Measurements from ENCODE around the gene LCNL1. TPM values are rescaled to one million over a fixed set of nuclear protein-coding genes. Genes with fewer than 3 reads are reported as not detected.

LCNL1 gene
- total and polyA plus RNA-seq, 4 donors = 0.01 to 0.08 TPM; not detected in 2

DNA sequence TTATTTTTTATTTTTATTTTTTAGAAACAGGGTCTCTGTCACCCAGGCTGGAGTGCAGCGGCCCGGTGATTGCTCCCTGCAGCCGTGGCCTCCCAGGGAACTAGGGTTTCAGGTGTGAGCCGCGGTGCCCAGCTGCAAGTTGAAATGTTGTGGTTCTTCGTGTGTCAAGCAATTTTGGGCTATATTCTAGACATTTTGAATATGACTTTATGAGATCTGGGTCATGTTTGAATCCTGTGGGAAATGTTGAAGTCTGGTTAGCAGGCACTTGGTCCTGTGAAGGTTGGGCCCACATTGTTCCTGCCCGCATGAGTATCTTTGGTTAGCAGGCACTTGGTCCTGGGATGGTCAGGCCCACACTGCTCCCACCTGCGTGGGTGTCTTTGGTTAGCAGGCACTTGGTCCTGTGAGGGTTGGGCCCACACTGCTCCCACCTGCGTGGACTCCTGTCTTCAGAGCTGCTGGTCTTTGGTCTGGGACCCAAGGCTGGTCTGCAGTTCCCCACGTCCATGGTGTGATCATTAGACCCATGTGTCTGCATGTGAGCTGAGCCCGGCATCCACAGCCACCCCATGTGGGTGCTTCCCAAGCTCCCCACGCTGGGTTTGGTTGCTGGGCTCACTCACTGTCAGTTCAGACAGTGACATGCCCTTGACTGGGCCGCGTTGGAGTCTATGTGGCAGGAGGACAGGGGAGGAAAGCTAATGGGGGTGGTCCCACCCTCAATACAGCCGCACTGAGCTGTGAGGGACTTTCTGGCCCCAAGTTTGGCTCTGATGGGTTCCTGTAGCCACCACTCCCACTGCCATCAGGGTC lies 45.4 kb upstream of the LCNL1 start:
- Histone ChIP-seq H3K4me1 (ENCODE audit: control insufficient read depth in 4 of 4, insufficient read depth in 4 of 4, low read length in 3 of 4) (peaks cover 21 to 48% (median 32%) of the 10 kb centered on the region in 4 donors), H3K27ac (ENCODE audit: low read depth in 1 of 2, low read length in 2 of 2) (peak overlapping the region; percentile 82 to 93), H3K9ac (ENCODE audit: low read depth in 1 of 2, low read length in 2 of 2) (peak overlapping the region in 1 of 2 donors; percentile 52), H3K9me3 (ENCODE audit: control insufficient read depth in 4 of 4, low read length in 3 of 4) (no peaks in the 10 kb centered on the region), H3K27me3 (ENCODE audit: control insufficient read depth in 4 of 4, insufficient read depth in 4 of 4, low read length in 3 of 4) (no peaks in the 10 kb centered on the region), H3K36me3 (ENCODE audit: control insufficient read depth in 4 of 4, insufficient read depth in 3 of 4, low read depth in 1 of 4, low read length in 3 of 4) (peaks cover 0 to 14% (median 9%) of the 10 kb centered on the region in 4 donors), H3K4me3 (ENCODE audit: low read depth in 1 of 3, low read length in 3 of 3) (no peak overlapping the region)
- DNase-seq (ENCODE audit: low spot score) = no peak
- TF ChIP-seq SP1 (IDR thresholded peaks at IDR 0.05) (no peak), TAF1 (conservative IDR thresholded peaks at IDR 0.05) (no peak), HNF4G (IDR thresholded peaks at IDR 0.05) (no peak), NR2F2 (IDR thresholded peaks at IDR 0.05) (no peak), YY1 (IDR thresholded peaks at IDR 0.05) (no peak), RXRA (IDR thresholded peaks at IDR 0.05) (no peak), GABPA (IDR thresholded peaks at IDR 0.05 in 1 of 2, conservative IDR thresholded peaks at IDR 0.05 in 1 of 2) (no peak), HNF4A (conservative IDR thresholded peaks at IDR 0.05) (no peak), JUND (IDR thresholded peaks at IDR 0.05) (no peak), FOXA1 (IDR thresholded peaks at IDR 0.05) (no peak)
- TF ChIP-seq, protein P1, sequence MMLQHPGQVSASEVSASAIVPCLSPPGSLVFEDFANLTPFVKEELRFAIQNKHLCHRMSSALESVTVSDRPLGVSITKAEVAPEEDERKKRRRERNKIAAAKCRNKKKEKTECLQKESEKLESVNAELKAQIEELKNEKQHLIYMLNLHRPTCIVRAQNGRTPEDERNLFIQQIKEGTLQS (IDR thresholded peaks at IDR 0.05) = no peak
- TF ChIP-seq, protein P2, sequence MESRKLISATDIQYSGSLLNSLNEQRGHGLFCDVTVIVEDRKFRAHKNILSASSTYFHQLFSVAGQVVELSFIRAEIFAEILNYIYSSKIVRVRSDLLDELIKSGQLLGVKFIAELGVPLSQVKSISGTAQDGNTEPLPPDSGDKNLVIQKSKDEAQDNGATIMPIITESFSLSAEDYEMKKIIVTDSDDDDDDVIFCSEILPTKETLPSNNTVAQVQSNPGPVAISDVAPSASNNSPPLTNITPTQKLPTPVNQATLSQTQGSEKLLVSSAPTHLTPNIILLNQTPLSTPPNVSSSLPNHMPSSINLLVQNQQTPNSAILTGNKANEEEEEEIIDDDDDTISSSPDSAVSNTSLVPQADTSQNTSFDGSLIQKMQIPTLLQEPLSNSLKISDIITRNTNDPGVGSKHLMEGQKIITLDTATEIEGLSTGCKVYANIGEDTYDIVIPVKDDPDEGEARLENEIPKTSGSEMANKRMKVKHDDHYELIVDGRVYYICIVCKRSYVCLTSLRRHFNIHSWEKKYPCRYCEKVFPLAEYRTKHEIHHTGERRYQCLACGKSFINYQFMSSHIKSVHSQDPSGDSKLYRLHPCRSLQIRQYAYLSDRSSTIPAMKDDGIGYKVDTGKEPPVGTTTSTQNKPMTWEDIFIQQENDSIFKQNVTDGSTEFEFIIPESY (IDR thresholded peaks at IDR 0.05) = no peak
- TF ChIP-seq, protein P3, sequence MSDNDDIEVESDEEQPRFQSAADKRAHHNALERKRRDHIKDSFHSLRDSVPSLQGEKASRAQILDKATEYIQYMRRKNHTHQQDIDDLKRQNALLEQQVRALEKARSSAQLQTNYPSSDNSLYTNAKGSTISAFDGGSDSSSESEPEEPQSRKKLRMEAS (IDR thresholded peaks at IDR 0.05) = no peak
- WGBS = 87% methylated on average over 15 of the region's 15 CpGs

DNA sequence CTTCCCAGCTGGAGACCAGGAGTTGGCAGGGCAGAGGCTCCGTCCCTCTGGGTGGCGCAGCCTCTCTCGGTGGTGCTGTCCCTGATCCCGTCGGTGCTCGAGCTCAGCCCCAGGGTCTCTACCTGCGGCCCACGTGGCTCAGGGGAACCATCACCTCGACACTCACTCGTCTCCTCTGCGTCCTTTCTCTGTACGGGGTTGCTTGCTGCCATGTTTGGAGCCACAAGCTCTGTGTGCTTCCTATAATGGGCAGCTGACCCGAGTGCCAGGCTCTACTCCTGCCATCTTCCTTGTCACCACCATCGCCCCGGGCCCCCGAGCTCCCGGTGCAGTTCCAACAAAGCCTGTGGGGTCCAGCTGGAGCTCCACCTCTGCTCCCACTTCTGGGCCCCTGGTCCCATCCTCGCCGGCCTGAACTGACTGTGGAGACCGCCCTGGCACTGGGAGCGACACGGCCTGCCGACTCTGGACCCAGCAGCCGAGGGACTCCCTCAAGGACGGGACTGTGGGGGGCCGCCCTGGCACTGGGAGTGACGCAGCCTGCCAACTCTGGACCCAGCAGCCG lies 43.3 kb upstream of the LCNL1 start:
- H3K36me3 ChIP-seq (ENCODE audit: control insufficient read depth in 4 of 4, insufficient read depth in 3 of 4, low read depth in 1 of 4, low read length in 3 of 4) = peaks cover 0 to 14% (median 9%) of the 10 kb centered on the region in 4 donors
- 87% methylated on average over 28 of the region's 28 CpGs for WGBS
- TF ChIP-seq TAF1 (conservative IDR thresholded peaks at IDR 0.05) = no peak
- no peak for TF ChIP-seq YY1 (IDR thresholded peaks at IDR 0.05)
- TF ChIP-seq JUND (IDR thresholded peaks at IDR 0.05) = no peak
- TF ChIP-seq, protein P2 (IDR thresholded peaks at IDR 0.05) = no peak
- TF ChIP-seq, protein P3 (IDR thresholded peaks at IDR 0.05) = no peak
- TF ChIP-seq RAD21 (IDR thresholded peaks at IDR 0.05) = no peak
- TF ChIP-seq HNF4G (IDR thresholded peaks at IDR 0.05) = no peak
- TF ChIP-seq GABPA (IDR thresholded peaks at IDR 0.05 in 1 of 2, conservative IDR thresholded peaks at IDR 0.05 in 1 of 2) = no peak
- TF ChIP-seq FOXA1 (IDR thresholded peaks at IDR 0.05) = no peak
- TF ChIP-seq EGR1 (IDR thresholded peaks at IDR 0.05; ENCODE audit: low read depth in 2 of 2) = no peak
- TF ChIP-seq, protein P4, sequence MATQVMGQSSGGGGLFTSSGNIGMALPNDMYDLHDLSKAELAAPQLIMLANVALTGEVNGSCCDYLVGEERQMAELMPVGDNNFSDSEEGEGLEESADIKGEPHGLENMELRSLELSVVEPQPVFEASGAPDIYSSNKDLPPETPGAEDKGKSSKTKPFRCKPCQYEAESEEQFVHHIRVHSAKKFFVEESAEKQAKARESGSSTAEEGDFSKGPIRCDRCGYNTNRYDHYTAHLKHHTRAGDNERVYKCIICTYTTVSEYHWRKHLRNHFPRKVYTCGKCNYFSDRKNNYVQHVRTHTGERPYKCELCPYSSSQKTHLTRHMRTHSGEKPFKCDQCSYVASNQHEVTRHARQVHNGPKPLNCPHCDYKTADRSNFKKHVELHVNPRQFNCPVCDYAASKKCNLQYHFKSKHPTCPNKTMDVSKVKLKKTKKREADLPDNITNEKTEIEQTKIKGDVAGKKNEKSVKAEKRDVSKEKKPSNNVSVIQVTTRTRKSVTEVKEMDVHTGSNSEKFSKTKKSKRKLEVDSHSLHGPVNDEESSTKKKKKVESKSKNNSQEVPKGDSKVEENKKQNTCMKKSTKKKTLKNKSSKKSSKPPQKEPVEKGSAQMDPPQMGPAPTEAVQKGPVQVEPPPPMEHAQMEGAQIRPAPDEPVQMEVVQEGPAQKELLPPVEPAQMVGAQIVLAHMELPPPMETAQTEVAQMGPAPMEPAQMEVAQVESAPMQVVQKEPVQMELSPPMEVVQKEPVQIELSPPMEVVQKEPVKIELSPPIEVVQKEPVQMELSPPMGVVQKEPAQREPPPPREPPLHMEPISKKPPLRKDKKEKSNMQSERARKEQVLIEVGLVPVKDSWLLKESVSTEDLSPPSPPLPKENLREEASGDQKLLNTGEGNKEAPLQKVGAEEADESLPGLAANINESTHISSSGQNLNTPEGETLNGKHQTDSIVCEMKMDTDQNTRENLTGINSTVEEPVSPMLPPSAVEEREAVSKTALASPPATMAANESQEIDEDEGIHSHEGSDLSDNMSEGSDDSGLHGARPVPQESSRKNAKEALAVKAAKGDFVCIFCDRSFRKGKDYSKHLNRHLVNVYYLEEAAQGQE (IDR thresholded peaks at IDR 0.05) = no peak
- no peak for TF ChIP-seq RXRA (IDR thresholded peaks at IDR 0.05)
- TF ChIP-seq NR2F2 (IDR thresholded peaks at IDR 0.05) = no peak

More for the DNA sequence above, 43.3 kb upstream of the LCNL1 start:
- peak overlapping the region; percentile 82 to 93 for H3K27ac ChIP-seq (ENCODE audit: low read depth in 1 of 2, low read length in 2 of 2)
- no peak overlapping the region for H3K9ac ChIP-seq (ENCODE audit: low read depth in 1 of 2, low read length in 2 of 2)
- H3K9me3 ChIP-seq (ENCODE audit: control insufficient read depth in 4 of 4, low read length in 3 of 4) = no peaks in the 10 kb centered on the region
- H3K4me1 ChIP-seq (ENCODE audit: control insufficient read depth in 4 of 4, insufficient read depth in 4 of 4, low read length in 3 of 4) = peaks cover 21 to 61% (median 40%) of the 10 kb centered on the region in 4 donors
- DNase-seq (ENCODE audit: low spot score) = no peak
- no peaks in the 10 kb centered on the region for H3K27me3 ChIP-seq (ENCODE audit: control insufficient read depth in 4 of 4, insufficient read depth in 4 of 4, low read length in 3 of 4)
- H3K4me3 ChIP-seq (ENCODE audit: low read depth in 1 of 3, low read length in 3 of 3) = no peak overlapping the region
